Activated CD4-positive, CD25-positive, alpha-beta regulatory T cell treated with anti-CD3 and anti-CD28 coated beads, Interleukin-2, amount 50 U/mL, for 24 hours (primary cell): ENCODE measurements around the gene RNF217.
"Not testable (repeated sequence)": the region's sequence is repeated elsewhere in the genome, so short reads cannot be mapped to it uniquely, and the experiment has no call there.

Source experiments
- ATAC-seq, 2 donors: fragments of 150-1000 bp; cut with Tn5 transposase; one replicate each; pipeline ENCODE4 v1.10.0; 2021; ENCODE audit warnings: mild to moderate bottlenecking in 1 of 2, moderate library complexity in 1 of 2

Gene RNF217

GRCh38 chr6:125066964-125067363 is 104.7 kb downstream of the RNF217 start:
- no peak for ATAC-seq

- ATAC-seq = no peak
These were observed 105.3 kb downstream of the RNF217 start for GRCh38 chr6:125067552-125067951.

DNA sequence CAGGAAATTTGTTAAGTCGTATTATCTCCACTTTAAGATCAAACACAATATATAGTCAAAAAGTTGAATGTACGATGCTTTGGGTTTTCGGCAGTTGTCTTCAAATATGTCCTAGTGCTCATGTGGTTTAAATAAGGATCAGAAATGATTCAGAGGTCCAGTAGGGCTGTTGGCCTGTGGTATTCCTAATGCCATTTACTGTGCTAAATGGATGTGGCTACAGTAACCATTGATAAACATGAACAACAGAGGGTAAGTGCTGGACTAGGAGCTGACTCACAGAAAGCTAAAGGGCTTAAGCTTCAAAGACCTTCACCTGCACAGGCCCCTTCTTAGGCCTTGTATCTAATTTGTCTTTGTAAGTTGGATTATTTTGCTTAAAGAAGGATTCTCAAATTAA is 110.8 kb downstream of the RNF217 start:
- ATAC-seq = no peak

- ATAC-seq = no peak
These were observed 111.9 kb downstream of the RNF217 start for GRCh38 chr6:125074120-125074519.

DNA sequence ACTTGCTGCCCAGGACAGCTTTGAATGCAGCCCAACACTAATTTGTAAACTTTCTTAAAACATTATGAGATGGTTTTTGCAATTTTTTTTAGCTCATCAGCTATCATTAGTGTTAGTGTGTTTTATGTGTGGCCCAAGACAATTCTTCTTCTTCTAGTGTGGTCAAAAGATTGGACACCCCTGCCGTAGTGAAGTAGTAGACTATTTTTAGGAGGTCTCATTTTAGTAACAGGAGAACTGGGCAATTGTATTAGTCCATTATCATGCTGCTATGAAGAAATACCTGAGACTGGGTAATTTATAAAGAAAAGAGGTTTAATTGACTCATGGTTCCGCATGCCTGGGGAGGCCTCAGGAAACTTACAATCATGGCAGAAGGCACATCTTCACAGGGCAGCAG is 112.8 kb downstream of the RNF217 start:
- not testable (repeated sequence) for ATAC-seq

GRCh38 chr6:125075741-125076481 is 113.7 kb downstream of the RNF217 start:
- ATAC-seq = no peak

- ATAC-seq = no peak
These were observed 114.2 kb downstream of the RNF217 start for GRCh38 chr6:125076482-125076742.

- no peak for ATAC-seq
These were observed 115.2 kb downstream of the RNF217 start for GRCh38 chr6:125077453-125077852.

GRCh38 chr6:125078602-125079321 is 116.5 kb downstream of the RNF217 start:
- no peak for ATAC-seq

DNA sequence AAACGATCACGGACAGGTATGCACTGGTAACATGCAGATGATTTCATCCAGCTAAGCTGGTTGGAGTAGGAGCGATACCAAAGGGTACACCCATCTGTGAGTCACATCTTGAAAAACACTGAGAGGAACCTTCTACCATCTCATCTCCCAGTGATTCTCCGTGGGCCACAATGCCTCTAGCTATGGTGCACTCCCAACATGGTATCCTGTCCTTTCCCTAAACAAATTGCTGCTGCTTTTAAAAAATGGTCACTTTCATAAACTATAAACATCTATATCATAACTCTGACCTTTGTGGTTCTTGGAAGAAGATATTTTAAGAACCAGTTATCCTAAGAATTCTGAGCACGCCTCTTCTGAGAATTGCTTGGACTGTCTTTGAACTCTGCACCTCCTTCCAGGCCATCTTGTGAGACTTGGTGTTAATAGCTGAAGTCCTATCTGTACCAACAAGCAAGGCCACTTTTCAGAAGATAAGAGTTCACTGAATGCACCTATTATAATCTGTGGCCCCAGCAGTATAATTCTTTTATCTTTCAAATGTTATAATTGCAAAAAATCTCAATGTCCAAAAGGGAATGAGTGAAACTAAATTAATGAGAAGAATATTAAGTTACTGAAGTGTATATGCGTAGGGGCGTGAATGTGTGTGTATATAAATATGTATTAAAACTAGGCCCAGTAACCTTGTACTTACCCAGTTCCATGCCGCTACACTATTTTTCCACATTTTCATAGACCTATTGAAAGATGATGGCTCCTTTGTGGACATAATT is 120.9 kb downstream of the RNF217 start:
- ATAC-seq = no peak

- no peak for ATAC-seq
These were observed 121.4 kb downstream of the RNF217 start for GRCh38 chr6:125083684-125083990.

DNA sequence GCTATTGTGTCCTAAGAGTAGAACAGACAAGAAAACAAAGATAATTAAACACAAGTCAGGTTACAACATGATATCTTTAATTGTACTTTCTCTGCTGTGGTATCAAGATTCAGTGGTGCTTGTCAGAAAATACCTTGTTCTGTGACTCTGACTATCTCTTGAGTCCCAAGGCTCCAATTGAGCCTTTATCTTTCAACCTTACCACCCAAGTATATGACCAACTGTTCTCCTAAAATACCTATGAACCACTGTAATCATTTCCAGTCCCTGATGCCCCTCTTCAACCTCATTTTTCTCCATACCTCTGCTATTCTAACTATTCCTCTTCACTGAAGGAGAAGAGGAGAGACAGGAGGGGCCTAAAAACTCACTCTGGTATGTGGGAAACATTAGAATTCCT is 124.5 kb downstream of the RNF217 start:
- no peak for ATAC-seq

- ATAC-seq = no peak
These were observed 126.7 kb downstream of the RNF217 start for GRCh38 chr6:125088963-125089362.

GRCh38 chr6:125094563-125094962 is 132.3 kb downstream of the RNF217 start:
- no peak for ATAC-seq

DNA sequence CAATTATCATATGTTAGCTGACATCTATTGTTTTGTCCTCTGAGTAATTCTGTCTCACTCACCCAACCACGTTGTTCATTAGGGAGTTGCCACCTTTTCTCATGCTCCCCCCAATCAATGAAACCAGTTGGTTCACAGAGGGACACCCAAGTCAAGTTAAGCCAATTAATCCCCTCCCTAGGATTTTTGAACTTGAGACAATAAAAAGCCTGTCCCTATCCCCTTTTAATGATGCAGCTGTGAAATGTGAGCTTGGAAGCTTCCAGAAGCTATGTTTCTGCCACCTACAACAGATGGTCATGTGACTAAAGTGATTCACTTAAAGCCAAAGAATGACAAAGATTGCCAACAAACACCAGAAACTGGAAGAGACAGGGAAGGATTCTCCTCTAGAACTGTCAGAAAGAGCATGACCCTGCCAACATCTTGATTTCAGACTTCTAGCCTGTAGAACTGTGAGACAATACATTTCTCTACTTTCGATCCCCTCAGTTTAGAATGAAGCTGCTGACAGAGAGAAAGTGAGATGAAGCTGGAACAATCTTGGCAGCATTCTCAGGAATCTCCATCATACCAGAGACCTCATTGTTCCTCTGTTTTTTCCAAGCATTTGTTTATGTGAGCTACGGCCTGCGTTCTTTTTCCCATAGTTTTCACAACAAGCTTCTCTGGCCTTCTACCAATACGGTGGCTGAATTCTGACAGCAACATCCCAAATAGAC is 133.5 kb downstream of the RNF217 start:
- ATAC-seq = no peak

GRCh38 chr6:125097186-125097585 is 134.9 kb downstream of the RNF217 start:
- ATAC-seq = no peak

- ATAC-seq = no peak
These were observed 136.0 kb downstream of the RNF217 start for GRCh38 chr6:125098253-125098652.

GRCh38 chr6:125099211-125100073 is 137.2 kb downstream of the RNF217 start:
- ATAC-seq = no peak

DNA sequence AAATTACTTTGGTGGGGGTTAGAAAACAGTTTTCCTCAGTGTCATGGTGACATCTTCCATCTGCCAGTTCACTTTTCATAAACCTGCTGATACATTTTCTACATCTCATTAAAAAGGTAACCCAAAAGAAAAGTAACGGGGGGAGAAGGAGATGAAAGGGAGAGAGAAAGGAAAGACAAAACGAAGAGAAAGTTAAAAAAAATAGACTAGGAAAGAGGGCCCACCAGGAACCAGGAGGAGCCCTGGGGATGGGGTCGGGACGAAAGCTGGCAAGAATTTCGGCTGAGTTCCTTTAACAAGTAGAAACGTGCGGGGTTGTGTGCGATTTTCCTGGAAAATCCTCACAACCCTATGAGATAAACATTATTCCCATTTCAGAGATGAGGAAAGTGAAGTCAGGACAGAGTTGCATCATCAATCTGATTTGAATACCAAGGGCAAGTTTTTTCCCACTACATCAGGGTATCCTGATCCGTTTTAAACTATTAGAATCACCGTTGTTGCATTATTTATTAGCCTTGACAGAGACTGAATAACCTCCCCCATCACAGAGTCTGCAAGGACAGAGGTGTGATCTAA is 137.9 kb downstream of the RNF217 start:
- ATAC-seq = no peak

DNA sequence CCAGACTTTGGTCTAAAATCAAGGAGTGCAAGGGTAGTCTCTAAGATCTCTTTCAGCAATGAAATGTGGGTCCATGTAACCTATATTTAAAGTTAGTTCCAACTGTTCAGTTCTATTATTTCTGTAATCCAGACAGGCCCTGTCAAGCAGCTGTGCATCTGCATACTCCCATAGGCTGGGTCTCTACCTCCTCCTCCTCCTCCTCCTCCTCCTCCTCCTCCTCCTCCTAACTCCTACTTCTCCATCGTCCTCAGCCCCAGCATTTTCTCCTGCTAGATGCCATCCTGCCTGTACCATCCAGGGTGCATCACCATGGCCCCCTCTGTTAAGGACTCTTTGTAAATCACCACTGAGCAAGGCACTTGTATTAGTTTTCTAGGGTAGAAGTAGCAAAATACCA is 138.9 kb downstream of the RNF217 start:
- ATAC-seq = no peak

- ATAC-seq = no peak
These were observed 139.4 kb downstream of the RNF217 start for GRCh38 chr6:125101631-125102030.

GRCh38 chr6:125102411-125102810 is 140.2 kb downstream of the RNF217 start:
- no peak for ATAC-seq
